ENCODE data around the gene C6orf89.
"Not testable (repeated sequence)": the region's sequence is repeated elsewhere in the genome, so short reads cannot be mapped to it uniquely, and the experiment has no call there.

C6orf89 gene

DNA sequence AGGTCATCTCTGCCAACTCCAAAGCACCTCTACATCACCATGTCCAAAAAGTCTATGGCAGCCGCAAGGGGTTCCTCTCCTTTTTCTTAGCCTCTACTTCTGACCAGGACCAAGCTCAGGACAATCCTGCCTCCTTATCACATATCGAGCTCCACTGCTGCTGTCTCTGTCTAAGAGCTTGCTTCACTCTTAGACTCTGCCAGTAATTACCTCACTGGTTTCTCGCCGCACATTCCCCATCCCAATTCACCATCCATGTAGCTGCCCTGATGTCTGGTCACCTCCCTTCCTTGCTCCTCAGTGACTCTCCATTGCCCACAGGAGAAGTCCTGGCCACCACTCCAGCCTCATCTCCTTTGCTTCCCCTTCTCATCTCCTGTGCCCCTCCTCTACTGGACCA, 44.7 kb downstream of the C6orf89 start:
- DNase-seq (no peak), ATAC-seq (no peak)
- peaks cover 6% of the 10 kb centered on the region for H3K4me1 Mint-ChIP-seq
- no peaks in the 10 kb centered on the region for H3K9me3 Mint-ChIP-seq
- no peaks in the 10 kb centered on the region for H3K27me3 Mint-ChIP-seq
- no peaks in the 10 kb centered on the region for H3K36me3 Mint-ChIP-seq (ENCODE audit: low read depth)
- no peak overlapping the region for H3K4me3 Mint-ChIP-seq
- no peak overlapping the region for H3K27ac Mint-ChIP-seq

DNA sequence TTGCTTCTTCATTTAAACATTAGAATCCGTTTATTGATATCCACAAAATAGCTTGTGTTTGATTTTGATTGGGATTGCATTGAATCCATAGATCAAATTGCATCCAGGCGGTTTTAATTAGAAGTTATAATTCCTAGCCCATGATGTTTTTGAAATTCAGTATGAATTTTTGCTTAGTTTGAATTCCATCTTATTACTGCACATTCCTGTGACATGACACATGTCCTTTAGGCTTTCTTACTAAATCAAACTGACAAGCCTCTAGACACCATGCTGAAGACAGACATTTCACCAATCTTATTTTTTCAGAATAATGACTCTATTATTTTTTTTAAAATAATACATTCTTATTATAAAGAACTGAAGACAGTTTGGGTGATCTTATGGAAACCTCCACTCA, 47.4 kb downstream of the C6orf89 start:
- H3K4me1 Mint-ChIP-seq = no peaks in the 10 kb centered on the region
- H3K4me3 Mint-ChIP-seq = no peak overlapping the region
- DNase-seq = no peak
- H3K27me3 Mint-ChIP-seq = no peaks in the 10 kb centered on the region
- H3K36me3 Mint-ChIP-seq (ENCODE audit: low read depth) = no peaks in the 10 kb centered on the region
- H3K9me3 Mint-ChIP-seq = no peaks in the 10 kb centered on the region
- no peak overlapping the region for H3K27ac Mint-ChIP-seq
- no peak for ATAC-seq

DNA sequence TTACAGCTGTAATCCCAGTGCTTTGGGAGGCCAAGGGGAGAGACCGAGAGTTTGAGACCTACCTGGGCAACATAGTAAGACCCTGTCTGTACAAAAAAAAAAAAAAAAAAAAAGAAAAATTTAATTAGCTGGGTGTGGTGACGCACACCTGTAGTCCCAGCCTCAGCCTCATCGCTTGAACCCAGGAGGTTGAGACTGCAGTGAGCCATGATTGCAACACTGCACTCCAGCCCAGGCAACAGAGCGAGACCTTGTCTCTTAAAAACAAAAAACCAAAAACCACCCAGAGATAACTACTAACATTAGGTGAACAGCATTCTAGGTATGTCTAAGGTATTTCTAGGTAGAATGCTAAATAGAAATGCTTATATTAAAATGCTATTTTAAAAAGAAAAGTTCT, 47.8 kb downstream of the C6orf89 start:
- H3K27me3 Mint-ChIP-seq = no peaks in the 10 kb centered on the region
- H3K4me3 Mint-ChIP-seq = no peak overlapping the region
- DNase-seq (no peak), ATAC-seq (no peak)
- H3K27ac Mint-ChIP-seq = no peak overlapping the region
- H3K9me3 Mint-ChIP-seq = no peaks in the 10 kb centered on the region
- H3K36me3 Mint-ChIP-seq (ENCODE audit: low read depth) = no peaks in the 10 kb centered on the region
- H3K4me1 Mint-ChIP-seq = no peaks in the 10 kb centered on the region

DNA sequence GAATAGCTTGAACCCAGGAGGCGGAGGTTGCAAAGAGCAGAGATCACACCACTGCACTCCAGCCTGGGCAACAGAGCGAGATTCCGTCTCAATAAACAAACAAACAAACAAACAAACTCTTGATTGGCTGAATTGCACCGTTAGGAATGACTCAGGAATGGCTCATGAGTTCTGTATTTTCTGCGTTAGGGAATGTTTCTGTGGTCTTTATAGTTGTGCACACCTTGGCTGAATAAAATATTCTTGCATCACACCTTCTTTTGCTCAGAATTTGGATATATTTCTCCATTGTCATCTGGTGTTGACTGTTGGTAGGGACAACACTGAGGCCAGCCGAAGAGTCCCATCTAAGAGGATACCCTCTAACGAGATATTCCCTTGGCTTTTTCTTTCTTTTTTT, 49.1 kb downstream of the C6orf89 start:
- DNase-seq (no peak), ATAC-seq (no peak)
- peaks cover under 1% of the 10 kb centered on the region for H3K27me3 Mint-ChIP-seq
- H3K9me3 Mint-ChIP-seq = no peaks in the 10 kb centered on the region
- no peak overlapping the region for H3K4me3 Mint-ChIP-seq
- H3K36me3 Mint-ChIP-seq (ENCODE audit: low read depth) = no peaks in the 10 kb centered on the region
- no peak overlapping the region for H3K27ac Mint-ChIP-seq
- no peaks in the 10 kb centered on the region for H3K4me1 Mint-ChIP-seq

DNA sequence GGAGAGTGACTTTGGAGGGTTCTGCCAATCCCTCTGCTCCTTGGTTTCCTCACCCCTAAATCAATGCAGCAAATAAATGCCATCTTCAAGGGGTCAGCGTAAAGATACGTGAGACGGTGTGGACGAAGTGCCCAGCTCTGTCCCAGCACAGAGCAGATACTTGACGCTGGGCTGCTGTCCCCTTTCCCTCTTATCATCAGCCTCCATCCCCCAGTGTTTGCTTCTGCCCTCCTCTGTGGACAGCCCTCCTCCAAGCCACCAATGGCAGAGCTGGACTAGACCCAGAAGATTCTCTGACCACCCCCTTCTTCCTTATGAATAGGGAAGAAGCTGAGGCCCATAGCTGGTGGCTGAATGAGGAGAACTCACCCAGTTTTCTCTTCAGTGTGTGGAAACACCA, 51.1 kb downstream of the C6orf89 start:
- Mint-ChIP-seq H3K9me3 (no peaks in the 10 kb centered on the region), H3K27ac (no peak overlapping the region), H3K4me1 (no peaks in the 10 kb centered on the region), H3K27me3 (peaks cover 6% of the 10 kb centered on the region), H3K4me3 (no peak overlapping the region), H3K36me3 (ENCODE audit: low read depth) (no peaks in the 10 kb centered on the region)
- ATAC-seq (no peak), DNase-seq (no peak)

DNA sequence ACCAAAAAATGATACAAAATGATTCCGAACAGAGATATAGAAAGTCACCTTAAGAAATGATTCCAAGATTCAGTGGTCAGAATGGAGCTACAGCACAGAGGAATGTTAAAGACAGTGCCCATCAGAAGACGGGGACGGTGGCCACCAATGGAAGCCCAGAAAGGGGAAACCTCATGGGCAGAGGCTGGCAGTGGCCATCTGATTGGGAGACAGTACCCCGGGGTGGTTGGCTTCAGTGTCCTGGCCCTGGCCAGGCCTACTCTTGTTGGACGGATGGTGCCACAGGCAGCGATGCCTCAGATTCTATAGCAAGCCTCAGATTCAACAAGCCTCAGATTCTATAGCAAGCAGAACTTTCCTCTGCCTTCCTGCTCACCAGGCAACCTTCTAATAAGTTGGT, 52.1 kb downstream of the C6orf89 start:
- ATAC-seq = no peak
- Mint-ChIP-seq H3K27ac (no peak overlapping the region), H3K4me3 (no peak overlapping the region), H3K9me3 (no peaks in the 10 kb centered on the region), H3K4me1 (no peaks in the 10 kb centered on the region), H3K36me3 (ENCODE audit: low read depth) (no peaks in the 10 kb centered on the region), H3K27me3 (peaks cover 6% of the 10 kb centered on the region)
- DNase-seq = no peak

DNA sequence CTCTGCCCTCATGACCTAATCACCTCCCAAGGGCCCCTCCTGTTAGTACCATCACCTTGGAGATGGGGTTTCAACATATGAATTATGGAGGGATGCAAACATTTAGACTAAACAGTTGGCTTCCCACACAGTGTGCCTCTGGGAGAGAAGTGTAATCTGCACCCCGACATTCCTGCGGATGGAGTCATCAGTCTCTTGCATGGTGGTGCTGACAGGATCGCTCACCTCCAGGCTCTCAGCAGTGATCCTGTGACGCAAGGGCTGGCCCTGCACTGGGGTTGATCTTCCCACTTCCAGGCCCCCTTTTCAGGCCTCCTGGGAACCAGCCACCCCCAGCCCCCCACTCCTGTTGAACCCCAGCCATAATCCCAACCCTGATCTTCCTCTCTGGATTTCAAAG, 52.8 kb downstream of the C6orf89 start:
- Mint-ChIP-seq H3K36me3 (ENCODE audit: low read depth) (no peaks in the 10 kb centered on the region), H3K27me3 (peaks cover 9% of the 10 kb centered on the region), H3K27ac (no peak overlapping the region), H3K4me3 (no peak overlapping the region), H3K9me3 (no peaks in the 10 kb centered on the region), H3K4me1 (peaks cover 3% of the 10 kb centered on the region)
- ATAC-seq (no peak), DNase-seq (no peak)

DNA sequence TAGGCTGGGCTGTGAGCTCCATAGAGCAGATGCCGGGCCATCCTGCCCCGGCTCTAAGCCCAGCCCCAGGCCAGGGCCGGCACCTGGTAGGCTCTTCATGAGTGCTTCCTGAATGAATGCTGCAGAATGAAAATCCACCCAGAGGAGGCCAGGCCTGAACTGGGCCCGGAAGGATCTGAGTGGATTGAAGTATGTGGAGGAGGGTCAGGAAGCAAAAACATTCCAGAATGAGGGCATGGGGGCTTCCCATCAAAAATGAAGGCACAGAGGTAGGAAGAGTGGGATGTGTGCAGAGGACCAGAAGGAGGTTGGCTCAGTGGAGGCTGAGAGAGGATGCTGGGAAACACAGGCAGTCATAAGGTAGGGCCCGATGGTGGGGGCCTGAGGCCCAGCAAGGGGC, 53.3 kb downstream of the C6orf89 start:
- H3K4me3 Mint-ChIP-seq, H3K4me1 Mint-ChIP-seq: not testable (repeated sequence)

DNA sequence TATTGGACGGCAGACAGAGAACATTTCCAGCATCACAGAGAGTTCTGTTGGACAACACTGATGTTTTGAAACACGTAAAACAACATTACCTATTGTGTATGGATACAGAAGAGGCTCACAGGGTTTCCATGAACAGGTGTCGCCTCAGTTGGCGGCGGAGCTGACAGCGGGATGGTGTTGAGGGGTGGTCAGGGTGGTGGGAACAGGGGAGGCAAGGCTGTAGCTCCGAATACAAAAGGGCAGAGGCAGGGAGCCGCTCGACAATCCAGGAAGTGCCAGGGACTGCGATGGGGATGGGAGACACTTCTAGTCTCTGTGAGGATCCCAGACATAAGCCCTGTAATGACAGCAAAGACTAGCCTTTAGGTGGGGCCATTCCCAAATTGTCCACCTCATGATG, 54.3 kb downstream of the C6orf89 start:
- H3K4me3 Mint-ChIP-seq = no peak overlapping the region
- no peaks in the 10 kb centered on the region for H3K36me3 Mint-ChIP-seq (ENCODE audit: low read depth)
- DNase-seq (no peak), ATAC-seq (no peak)
- H3K27ac Mint-ChIP-seq = no peak overlapping the region
- no peaks in the 10 kb centered on the region for H3K9me3 Mint-ChIP-seq
- peaks cover 9% of the 10 kb centered on the region for H3K4me1 Mint-ChIP-seq
- H3K27me3 Mint-ChIP-seq = peaks cover 9% of the 10 kb centered on the region

More for the DNA sequence above, 53.3 kb downstream of the C6orf89 start:
- DNase-seq; H3K36me3 Mint-ChIP-seq (ENCODE audit: low read depth); H3K9me3 Mint-ChIP-seq; ATAC-seq; H3K27ac Mint-ChIP-seq; H3K27me3 Mint-ChIP-seq: not testable (repeated sequence)

DNA sequence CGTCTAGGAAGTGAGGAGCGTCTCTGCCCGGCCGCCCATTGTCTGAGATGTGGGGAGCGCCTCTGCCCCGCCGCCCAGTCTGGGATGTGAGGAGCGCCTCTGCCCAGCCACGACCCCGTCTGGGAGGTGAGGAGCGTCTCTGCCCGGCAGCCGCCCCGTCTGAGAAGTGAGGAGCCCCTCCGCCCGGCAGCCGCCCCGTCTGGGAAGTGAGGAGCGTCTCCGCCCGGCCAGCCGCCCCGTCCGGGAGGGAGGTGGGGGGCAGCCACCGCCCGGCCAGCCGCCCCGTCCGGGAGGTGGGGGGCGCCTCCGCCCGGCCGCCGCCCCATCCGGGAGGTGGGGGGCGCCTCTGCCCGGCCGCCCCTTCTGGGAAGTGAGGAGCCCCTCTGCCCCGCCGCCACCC, 55.8 kb downstream of the C6orf89 start:
- not testable (repeated sequence) for ATAC-seq; H3K4me3 Mint-ChIP-seq; H3K4me1 Mint-ChIP-seq; DNase-seq; H3K27ac Mint-ChIP-seq; H3K9me3 Mint-ChIP-seq; H3K27me3 Mint-ChIP-seq; H3K36me3 Mint-ChIP-seq (ENCODE audit: low read depth)

DNA sequence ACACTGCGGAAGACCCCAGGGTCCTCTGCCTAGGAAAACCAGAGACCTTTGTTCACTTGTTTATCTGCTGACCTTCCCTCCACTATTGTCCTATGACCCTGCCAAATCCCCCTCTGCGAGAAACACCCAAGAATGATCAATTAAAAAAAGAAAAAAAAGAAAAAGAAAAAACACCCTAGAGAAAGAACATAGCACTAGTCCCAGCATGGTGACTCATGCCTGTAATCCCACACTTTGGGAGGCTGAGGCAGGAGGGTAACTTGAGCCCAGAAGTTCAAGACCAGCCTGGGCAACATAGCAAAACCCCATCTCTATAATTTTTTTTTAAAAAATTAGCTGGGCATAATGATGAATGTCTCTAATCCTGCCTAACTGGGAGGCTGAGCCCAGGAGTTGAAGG, 56.6 kb downstream of the C6orf89 start:
- H3K4me3 Mint-ChIP-seq; DNase-seq; H3K27ac Mint-ChIP-seq; H3K27me3 Mint-ChIP-seq; ATAC-seq; H3K36me3 Mint-ChIP-seq (ENCODE audit: low read depth); H3K9me3 Mint-ChIP-seq; H3K4me1 Mint-ChIP-seq: not testable (repeated sequence)

DNA sequence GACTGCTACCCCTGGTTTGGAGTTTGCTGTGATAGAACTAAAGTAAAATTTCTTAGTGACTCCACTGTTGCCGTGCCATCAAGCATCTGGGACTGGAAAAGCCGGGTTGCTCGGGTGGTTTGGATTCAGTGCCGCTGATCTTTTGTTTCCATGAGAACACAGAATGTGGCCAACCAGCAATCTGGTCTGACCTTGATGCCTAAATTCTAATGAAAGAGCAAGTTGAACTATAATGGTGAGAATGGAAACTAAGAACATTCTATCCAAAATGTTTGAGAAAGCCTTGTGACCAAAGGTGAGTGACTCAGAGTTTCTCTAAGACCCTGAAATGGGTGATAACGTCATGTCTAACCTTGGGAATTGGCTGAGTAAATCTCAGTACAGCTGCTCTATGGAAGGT, 58.9 kb downstream of the C6orf89 start:
- Mint-ChIP-seq H3K27me3 (peaks cover 9% of the 10 kb centered on the region), H3K27ac (no peak overlapping the region), H3K9me3 (no peaks in the 10 kb centered on the region), H3K4me3 (no peak overlapping the region), H3K36me3 (ENCODE audit: low read depth) (no peaks in the 10 kb centered on the region), H3K4me1 (peaks cover 16% of the 10 kb centered on the region)
- DNase-seq (no peak), ATAC-seq (peak; percentile 25)

DNA sequence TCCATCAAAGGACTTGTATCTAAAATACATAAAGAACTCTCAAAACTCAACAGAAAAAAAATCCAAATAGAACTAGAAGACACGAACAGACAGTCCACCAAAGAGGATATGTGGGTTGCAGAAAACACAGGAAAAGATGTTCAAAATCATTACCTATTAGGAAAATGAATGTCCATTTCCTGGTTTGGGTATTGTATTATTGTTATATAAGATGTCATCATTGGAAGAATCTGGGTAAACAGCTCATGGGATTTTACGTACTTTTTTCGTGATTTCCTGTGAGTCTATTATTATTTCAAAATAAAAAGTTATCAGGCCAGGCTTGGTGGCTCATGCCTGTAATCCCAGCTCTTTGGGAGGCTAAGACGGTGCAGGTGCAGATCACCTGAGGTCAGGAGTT, 59.5 kb downstream of the C6orf89 start:
- Mint-ChIP-seq H3K4me1 (peaks cover 16% of the 10 kb centered on the region), H3K9me3 (no peaks in the 10 kb centered on the region), H3K27ac (no peak overlapping the region)

DNA sequence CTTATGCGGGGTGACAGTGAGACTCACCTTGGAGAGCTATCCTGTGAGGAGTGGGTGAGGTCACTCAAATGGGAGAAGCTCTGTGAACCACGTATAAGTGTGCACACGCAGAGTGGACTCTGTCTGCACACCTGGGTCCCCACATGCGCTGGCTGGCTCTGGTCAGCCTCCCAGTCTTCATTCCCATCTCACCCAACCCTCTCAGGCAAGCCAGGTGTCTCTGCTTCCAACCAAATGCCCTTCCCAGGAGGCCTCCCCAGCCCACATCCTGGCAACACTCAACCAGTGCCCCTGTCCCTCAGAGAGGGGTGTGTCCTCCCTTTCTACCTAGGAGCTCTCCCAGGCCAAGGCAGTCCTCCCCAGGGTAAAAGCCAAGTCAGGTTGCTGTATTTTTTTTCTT, 60.8 kb downstream of the C6orf89 start:
- Mint-ChIP-seq H3K9me3 (no peaks in the 10 kb centered on the region), H3K36me3 (ENCODE audit: low read depth) (no peaks in the 10 kb centered on the region), H3K4me1 (peaks cover 16% of the 10 kb centered on the region), H3K27me3 (peaks cover 3% of the 10 kb centered on the region), H3K4me3 (no peak overlapping the region), H3K27ac (no peak overlapping the region)
- DNase-seq (no peak), ATAC-seq (no peak)

More for the DNA sequence above, 59.5 kb downstream of the C6orf89 start:
- ATAC-seq = no peak
- Mint-ChIP-seq H3K36me3 (ENCODE audit: low read depth) (no peaks in the 10 kb centered on the region), H3K4me3 (no peak overlapping the region), H3K27me3 (peaks cover 5% of the 10 kb centered on the region)
- DNase-seq = no peak

DNA sequence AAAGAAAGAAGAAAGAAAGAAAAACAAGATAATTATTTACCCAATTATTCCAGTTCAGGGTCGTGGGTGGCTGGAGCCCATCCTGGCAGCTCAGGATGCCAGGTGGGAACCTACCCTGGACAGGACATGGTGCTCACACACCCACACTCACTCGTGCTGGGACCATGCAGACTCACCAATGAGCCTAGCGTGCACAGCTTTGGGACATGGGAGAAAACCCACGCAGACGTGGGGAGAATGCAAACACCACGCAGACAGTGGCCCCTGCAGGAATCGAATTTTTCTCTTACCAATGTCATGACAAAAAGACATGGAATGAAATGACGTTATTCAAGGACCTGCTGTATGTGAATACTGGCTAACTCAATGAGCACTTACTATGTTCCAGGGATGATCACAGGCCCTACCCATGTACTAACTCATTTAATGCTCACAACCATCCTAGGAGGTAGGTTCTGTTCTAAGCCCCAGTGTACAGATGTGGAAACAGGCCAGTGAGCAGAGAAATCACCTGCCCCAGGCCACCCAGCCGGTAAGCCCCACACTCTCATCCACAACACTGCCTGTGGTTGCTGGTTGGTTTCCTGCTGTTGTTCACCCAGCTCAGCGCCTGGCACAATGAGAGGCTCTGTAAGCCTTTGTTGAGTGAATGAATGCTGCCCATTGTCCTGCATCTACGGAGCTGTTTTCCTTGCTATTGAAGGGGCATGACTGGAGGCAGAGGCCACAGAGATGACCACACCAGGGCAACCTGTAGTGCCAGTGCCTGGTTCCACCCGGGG, 62.0 kb downstream of the C6orf89 start:
- ATAC-seq = peak; percentile 53
- Mint-ChIP-seq H3K27ac (no peak overlapping the region), H3K4me1 (peaks cover 16% of the 10 kb centered on the region), H3K36me3 (ENCODE audit: low read depth) (no peaks in the 10 kb centered on the region), H3K4me3 (no peak overlapping the region), H3K27me3 (peaks cover 3% of the 10 kb centered on the region), H3K9me3 (no peaks in the 10 kb centered on the region)
- DNase-seq = no peak

DNA sequence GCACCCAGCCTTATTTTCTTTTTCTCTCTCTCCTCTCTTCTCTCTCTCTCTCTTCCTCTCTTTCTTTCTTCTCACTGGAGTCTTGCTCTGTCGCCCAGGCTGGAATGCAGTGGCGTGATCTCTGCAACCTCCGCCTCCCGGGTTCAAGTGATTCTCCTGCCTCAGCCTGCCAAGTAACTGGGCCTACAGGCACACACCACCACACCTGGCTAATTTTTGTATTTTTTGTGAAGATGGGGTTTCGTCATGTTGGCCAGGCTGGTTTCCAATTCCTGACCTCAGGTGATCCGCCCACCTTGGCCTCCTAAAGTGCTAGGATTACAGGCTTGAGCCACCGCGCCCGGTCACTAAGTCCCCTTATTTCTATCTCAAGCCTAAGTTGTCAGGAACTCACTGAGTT, 63.3 kb downstream of the C6orf89 start:
- H3K27me3 Mint-ChIP-seq; DNase-seq; H3K36me3 Mint-ChIP-seq (ENCODE audit: low read depth); ATAC-seq; H3K9me3 Mint-ChIP-seq; H3K27ac Mint-ChIP-seq; H3K4me3 Mint-ChIP-seq: not testable (repeated sequence)
- H3K4me1 Mint-ChIP-seq = peaks cover 21% of the 10 kb centered on the region

Measured in activated naive CD8-positive, alpha-beta T cell treated with anti-CD3 and anti-CD28 coated beads, Interleukin-2, amount 50 U/mL, for 24 hours (primary cell).